Sigmoid colon (tissue), 7 donors: ENCODE data around the gene MSANTD1. TPM values are rescaled to one million over a fixed set of nuclear protein-coding genes. Genes with fewer than 3 reads are reported as not detected.

ENCODE experiments used
- DNase-seq: peaks from one replicate; pipeline ENCODE4 v3.0.0-alpha.2; 2019
- H3K27ac ChIP-seq, 4 donors: fragments of 200-600 bp; sonication (generic); one replicate each; pipeline ENCODE4 v1.5.1; 2016 to 2019; ENCODE audit warnings: mild to moderate bottlenecking in 1 of 4
- H3K27me3 ChIP-seq, 3 donors: fragments of 200-600 bp; sonication (generic); one replicate each; pipeline ENCODE4 v1.5.1; 2019; ENCODE audit warnings: mild to moderate bottlenecking in 1 of 3
- H3K36me3 ChIP-seq, 4 donors: fragments of 200-600 bp; sonication (generic); one replicate each; pipeline ENCODE4 v1.5.1; 2016 to 2019
- H3K4me1 ChIP-seq, 4 donors: fragments of 200-600 bp; sonication (generic); one replicate each; pipeline ENCODE4 v1.5.1; 2017 to 2019
- H3K4me3 ChIP-seq, 4 donors: fragments of 200-600 bp; sonication (generic); one replicate each; pipeline ENCODE4 v1.5.1; 2017 to 2019; ENCODE audit warnings: mild to moderate bottlenecking in 2 of 4, moderate library complexity in 1 of 4
- H3K9me3 ChIP-seq, 4 donors: fragments of 200-600 bp in 3 of 4; sonication (generic) in 3 of 4; one replicate each; pipeline versions ENCODE4 v1.5.1 to v1.6.1; 2013 to 2019
- CTCF ChIP-seq, 4 experiments: fragments of 450-650 bp in 3 of 4; fragments of 200-600 bp in 1 of 4; IDR thresholded peaks; one replicate each; pipeline ENCODE4 v1.5.1; 2016 to 2019; ENCODE audit warnings: antibody characterized with exemption in 4 of 4, mild to moderate bottlenecking in 3 of 4, moderate library complexity in 2 of 4
- EP300 ChIP-seq, 4 donors: sonication (generic); formaldehyde crosslinking; IDR thresholded peaks; one replicate each; pipeline ENCODE4 v1.6.1; 2017; ENCODE audit warnings: antibody characterized with exemption in 4 of 4
- POLR2A ChIP-seq, 2 donors: fragments of 450-650 bp; IDR thresholded peaks; one replicate each; pipeline ENCODE4 v1.6.1; 2016; ENCODE audit warnings: antibody characterized with exemption in 2 of 2, mild to moderate bottlenecking in 2 of 2, moderate library complexity in 2 of 2
- POLR2AphosphoS5 ChIP-seq, 4 donors: sonication (generic); formaldehyde crosslinking; IDR thresholded peaks; one replicate each; pipeline ENCODE4 v1.6.1; 2017; ENCODE audit warnings: antibody characterized with exemption in 4 of 4
- WGBS, 2 donors: extraction: QIAGEN DNeasy Blood & Tissue Kit; methylation state at CpG; one replicate each; pipeline ENCODE4 v1.1.7; 2013; 5-methylcytosine and 5-hydroxymethylcytosine counted together
- intact Hi-C: fragments of 100-400 bp; cut with DNase I; formaldehyde crosslinking; loops from one replicate; pipeline ENCODE4 v1.15.1; 2023
- polyA plus RNA-seq, 3 donors: library from polyadenylated mRNA; stranded (reverse); fragments of 200-250 nt; gene quantifications; one replicate each; pipeline ENCODE4 v1.2.3, GENCODE V29; 2013
- total RNA-seq, 4 donors: library from RNA; depleted of rRNA; stranded (reverse); fragments of >200 nt; gene quantifications; one replicate each; pipeline ENCODE4 v1.1.0, GENCODE V29; 2016
- donor health status: healthy with polysubstance abuse.
- donor health status: Bipolar disorder and iron deficiency.
- donor health status: healthy.

Gene MSANTD1
- total and polyA plus RNA-seq, 7 donors, result under 0.01 to 1.2 (median 0.40) TPM; not detected in 1

- peaks cover 0 to 19% (median 9%) of the 10 kb centered on the region in 4 donors for H3K4me1 ChIP-seq
- DNase-seq, result peak; percentile 49
- peak in 2 of 4 donors; percentile 21 to 22 for TF ChIP-seq POLR2AphosphoS5 (IDR thresholded peaks at IDR 0.05)
- no peak for TF ChIP-seq EP300 (IDR thresholded peaks at IDR 0.05)
- H3K36me3 ChIP-seq, result peaks cover 30 to 77% (median 55%) of the 10 kb centered on the region in 4 donors
- no peak overlapping the region for H3K4me3 ChIP-seq
- WGBS, 2 donors, result 89 to 90% methylated on average over 23 of the region's 23 CpGs
- no peak overlapping the region for H3K27ac ChIP-seq
- H3K27me3 ChIP-seq, result no peaks in the 10 kb centered on the region
- no peaks in the 10 kb centered on the region for H3K9me3 ChIP-seq
- intact Hi-C loops, result no loop called here
Observed at GRCh38 chr4:3227878-3228675, 20.9 kb upstream of the MSANTD1 start.

- Histone ChIP-seq H3K36me3 (peaks cover 25 to 77% (median 56%) of the 10 kb centered on the region in 4 donors), H3K4me1 (peaks cover 0 to 19% (median 9%) of the 10 kb centered on the region in 4 donors), H3K4me3 (no peak overlapping the region), H3K27ac (no peak overlapping the region), H3K9me3 (no peaks in the 10 kb centered on the region), H3K27me3 (no peaks in the 10 kb centered on the region)
- no peak for DNase-seq
- TF ChIP-seq POLR2AphosphoS5 (IDR thresholded peaks at IDR 0.05) (no peak), EP300 (IDR thresholded peaks at IDR 0.05) (no peak), POLR2A (IDR thresholded peaks at IDR 0.05) (no peak), CTCF (IDR thresholded peaks at IDR 0.05) (no peak)
- intact Hi-C loops, result no loop called here
- WGBS, 2 donors, result 94 to 97% methylated on average over 13 of the region's 13 CpGs
Observed at GRCh38 chr4:3228881-3229280, 20.1 kb upstream of the MSANTD1 start.

- Histone ChIP-seq H3K36me3 (peaks cover 25 to 77% (median 54%) of the 10 kb centered on the region in 4 donors), H3K27me3 (no peaks in the 10 kb centered on the region), H3K4me1 (peaks cover 0 to 19% (median 9%) of the 10 kb centered on the region in 4 donors), H3K4me3 (no peak overlapping the region), H3K27ac (no peak overlapping the region), H3K9me3 (no peaks in the 10 kb centered on the region)
- intact Hi-C loops, result no loop called here
- DNase-seq, result no peak
- WGBS, 2 donors, result 96 to 98% methylated on average over 9 of the region's 9 CpGs
- TF ChIP-seq POLR2A (IDR thresholded peaks at IDR 0.05), result no peak
Observed at GRCh38 chr4:3229328-3229727, 19.6 kb upstream of the MSANTD1 start.

- WGBS, 2 donors, result 97% methylated on average over 17 of the region's 17 CpGs
- no peaks in the 10 kb centered on the region for H3K9me3 ChIP-seq
- no peak overlapping the region for H3K27ac ChIP-seq
- H3K27me3 ChIP-seq, result no peaks in the 10 kb centered on the region
- H3K4me1 ChIP-seq, result peaks cover 0 to 19% (median 9%) of the 10 kb centered on the region in 4 donors
- no peak overlapping the region for H3K4me3 ChIP-seq
- TF ChIP-seq EP300 (IDR thresholded peaks at IDR 0.05), result no peak
- TF ChIP-seq POLR2A (IDR thresholded peaks at IDR 0.05), result no peak
- TF ChIP-seq CTCF (IDR thresholded peaks at IDR 0.05), result no peak
- no peak for DNase-seq
- peaks cover 25 to 75% (median 55%) of the 10 kb centered on the region in 4 donors for H3K36me3 ChIP-seq
- intact Hi-C loops, result no loop called here
Observed at GRCh38 chr4:3229964-3230363, 19.0 kb upstream of the MSANTD1 start.

GRCh38 chr4:3231471-3231870 lies 17.5 kb upstream of the MSANTD1 start:
- Histone ChIP-seq H3K9me3 (no peaks in the 10 kb centered on the region), H3K4me3 (no peak overlapping the region), H3K36me3 (peaks cover 36 to 78% (median 67%) of the 10 kb centered on the region in 4 donors), H3K27me3 (no peaks in the 10 kb centered on the region), H3K4me1 (peaks cover 0 to 13% (median 9%) of the 10 kb centered on the region in 4 donors), H3K27ac (no peak overlapping the region)
- no peak for DNase-seq
- TF ChIP-seq EP300 (IDR thresholded peaks at IDR 0.05), result no peak
- TF ChIP-seq POLR2A (IDR thresholded peaks at IDR 0.05), result no peak
- no peak for TF ChIP-seq POLR2AphosphoS5 (IDR thresholded peaks at IDR 0.05)
- TF ChIP-seq CTCF (IDR thresholded peaks at IDR 0.05), result no peak
- intact Hi-C loops, result no loop called here
- WGBS, 2 donors, result 92% methylated on average over 9 of the region's 9 CpGs
